Dermis blood vessel endothelial cell (primary cell): Measurements from ENCODE around the gene HLCS. TPM values are rescaled to one million over a fixed set of nuclear protein-coding genes. Genes with fewer than 3 reads are reported as not detected.

Experiments
- DNase-seq: peaks from one replicate; pipeline ENCODE4 v3.0.0; 2010
- total RNA-seq: library from RNA; depleted of rRNA; stranded (reverse); fragments of >200 nt; gene quantifications from 2 replicates; pipeline ENCODE4 v1.2.3, GENCODE V29; 2014

The HLCS gene
- total RNA-seq, 1 donor from 2014 or later: 14.3 TPM

DNA sequence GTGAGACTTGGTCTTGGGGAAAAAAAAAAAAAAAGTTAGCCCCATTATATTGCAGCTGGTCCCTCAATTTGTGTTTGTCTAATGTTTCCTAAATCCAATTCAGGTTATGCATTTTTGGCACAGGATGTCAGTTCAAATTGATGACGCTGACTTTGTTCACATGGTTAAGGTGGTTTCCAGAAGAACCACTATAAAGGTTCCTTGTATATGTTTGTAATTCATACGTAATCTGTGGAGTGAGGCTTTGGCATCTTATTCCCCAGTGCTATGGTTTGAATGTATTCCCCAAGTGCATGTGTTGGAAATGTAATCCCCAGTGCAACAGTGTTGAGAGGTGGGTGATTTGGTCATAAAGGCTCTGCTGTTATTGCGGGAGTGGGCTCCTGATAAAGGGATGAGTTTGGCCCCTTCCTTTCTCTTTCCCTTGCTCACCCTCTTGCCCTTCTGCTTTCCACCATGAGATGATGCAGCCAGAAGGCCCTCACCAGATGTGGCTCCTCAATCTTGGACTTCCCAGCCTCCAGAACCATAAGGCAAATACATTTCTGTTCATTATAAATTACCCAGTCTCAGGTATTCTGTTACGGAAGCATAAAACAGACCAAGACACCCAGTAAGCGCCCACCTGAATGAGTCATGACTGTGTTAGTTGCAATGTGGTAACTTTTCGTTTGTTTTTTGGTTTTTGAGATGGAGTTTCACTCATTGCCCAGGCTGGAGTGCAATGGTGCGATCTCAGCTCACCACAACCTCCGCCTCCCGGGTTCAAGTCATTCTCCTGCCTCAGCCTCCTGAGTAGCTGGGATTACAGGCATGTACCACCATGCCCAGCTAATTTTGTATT, 19.5 kb upstream of the HLCS start:
- no peak for DNase-seq

DNA sequence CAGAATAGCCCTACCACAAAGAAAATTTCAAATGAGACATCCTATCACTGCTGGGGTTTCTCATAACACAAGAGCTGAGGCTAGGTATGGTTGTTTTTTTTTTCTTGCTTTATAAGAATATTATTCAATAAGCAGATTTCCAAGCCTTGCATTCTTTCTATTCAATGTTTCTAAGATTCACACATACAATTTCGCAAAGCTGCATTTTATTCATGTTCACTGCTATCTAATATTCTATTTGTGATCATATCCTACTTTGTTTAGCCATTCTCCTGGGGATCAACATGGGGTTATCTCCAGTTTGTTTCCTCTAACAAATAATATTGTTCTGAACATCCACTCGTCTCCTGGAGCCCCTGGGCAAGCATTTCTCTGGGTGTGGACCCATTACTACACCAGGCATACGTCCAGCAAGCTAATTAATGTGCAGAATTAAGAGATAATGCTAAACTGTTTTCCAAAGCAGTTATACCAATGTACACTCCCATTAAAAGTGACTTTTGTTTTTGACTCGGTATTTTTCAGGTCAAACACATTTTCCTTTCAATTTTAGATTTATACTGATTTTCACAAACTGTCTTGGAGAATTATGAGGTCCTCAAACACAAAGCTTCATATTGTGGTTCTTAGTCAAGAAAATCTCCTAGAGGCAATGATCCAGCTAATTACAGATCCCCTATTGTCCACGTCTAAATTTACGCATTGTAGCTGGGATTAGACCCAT, 15.7 kb upstream of the HLCS start:
- DNase-seq: no peak

DNA sequence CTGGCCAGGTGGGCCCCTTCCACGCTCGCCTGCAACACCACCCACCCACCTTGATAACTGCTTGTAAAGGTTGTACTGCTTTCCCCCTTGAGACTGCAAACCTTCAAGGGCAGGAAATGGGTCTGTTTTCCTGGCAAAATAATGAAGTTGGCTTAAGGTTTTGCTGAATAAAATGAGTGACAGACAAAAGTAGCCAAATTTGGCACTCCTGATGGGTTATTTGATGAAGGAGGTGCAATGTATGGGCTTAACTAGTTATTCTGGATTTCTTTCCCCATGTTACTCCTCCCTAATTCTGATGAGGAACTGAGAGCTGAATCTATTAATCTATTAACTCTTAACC, 14.6 kb upstream of the HLCS start:
- no peak for DNase-seq

DNA sequence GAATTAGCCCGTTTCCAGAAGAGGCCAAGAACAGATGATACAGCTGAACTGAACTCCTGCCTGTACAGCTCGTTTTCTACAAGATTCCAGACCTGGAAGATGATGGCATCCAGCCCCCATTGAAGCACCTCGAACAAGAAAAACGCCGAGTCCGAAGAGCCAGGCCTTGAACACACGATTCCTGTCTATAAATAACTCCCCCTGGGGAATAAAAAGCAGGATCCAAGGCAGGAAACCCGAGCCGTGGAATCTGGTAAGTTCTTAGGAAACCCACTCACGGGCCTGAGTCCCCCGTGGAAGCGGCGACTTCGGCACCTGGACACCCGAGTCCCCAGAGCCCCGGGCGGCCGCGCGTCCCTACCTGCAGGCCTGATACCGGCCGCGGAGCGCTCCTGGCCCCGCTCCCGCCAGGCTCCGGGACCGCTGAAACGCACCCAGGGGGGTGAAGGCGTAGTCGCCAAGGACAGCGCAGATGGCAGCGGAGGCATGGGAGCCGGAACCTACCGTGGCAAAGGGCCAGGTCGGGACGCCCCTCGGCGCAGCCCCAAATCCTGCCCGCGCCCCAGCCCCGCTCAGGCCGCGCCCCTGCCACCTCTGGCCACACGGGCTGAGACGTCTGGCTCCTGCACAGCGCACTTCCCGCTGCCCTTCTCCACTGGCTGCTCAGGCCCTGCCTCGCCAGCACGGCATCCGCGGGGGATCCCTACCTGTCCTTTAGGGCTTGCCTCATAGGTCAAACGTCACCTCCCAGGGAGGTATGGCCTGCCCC, 14.0 kb upstream of the HLCS start:
- DNase-seq: peak; percentile 22

DNA sequence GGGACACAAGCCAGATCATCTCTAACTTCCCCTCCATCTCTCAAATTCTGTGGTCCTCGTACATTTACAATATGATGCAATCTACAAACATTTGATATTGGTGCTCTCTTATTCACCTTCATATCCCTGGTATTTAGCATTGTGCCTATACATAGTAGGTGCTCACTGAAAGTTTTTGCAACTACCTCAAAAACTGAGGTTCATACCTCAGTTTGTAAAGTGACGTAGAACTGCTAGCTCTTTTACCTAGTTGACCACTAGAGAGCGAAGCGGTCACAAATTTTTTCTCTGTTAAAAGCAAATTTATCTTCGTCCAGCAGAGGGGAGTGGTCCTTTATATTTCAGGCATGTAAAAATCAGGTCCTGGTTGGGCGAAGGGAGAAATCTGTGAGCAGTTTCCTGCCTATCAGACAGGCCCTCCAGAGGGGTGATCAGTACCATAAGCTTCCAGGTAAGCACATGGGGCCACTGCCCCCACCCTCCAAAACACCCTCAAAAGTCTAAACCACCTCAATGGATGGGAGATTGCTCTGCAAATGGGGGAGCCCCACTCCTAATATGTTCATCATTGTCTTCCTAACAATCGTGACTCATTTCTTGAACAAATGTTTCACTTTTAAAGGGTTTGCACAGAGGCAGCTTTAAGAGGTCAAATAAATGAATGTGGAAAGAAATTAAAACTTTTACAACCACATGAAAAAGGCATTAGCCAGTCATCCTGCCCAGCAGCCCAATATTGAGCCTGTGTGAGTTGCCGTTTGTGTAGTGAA, 10.6 kb upstream of the HLCS start:
- peak; percentile 89 for DNase-seq

DNA sequence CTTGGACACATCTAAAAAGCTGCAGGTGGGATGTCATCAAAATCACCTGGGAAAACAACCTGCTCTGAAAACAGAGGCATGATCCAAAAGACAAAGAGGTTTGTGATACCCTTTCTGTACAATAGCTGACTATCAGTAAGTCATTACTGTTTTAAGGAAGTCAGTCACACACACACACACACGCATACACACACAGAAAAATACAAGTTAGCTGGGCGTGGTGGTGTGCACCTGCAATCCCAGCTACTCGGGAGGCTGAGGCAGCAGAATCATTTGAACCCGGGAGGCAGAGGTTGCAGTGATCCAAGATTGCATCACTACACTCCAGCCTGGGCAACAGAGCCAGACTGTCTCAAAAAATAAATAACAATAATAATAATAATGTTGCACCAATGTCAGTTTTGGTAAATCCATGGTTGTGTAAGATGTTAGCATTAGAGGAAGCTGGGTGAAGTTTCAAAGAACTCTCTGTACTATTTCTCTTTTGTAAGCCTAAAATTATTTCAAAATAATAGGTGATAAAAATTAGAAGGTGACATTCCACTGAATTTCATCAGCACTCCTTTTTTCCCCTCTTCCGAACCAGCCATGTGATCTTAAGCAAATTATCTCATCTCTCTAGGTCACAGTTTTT, 9.9 kb upstream of the HLCS start:
- DNase-seq: no peak

DNA sequence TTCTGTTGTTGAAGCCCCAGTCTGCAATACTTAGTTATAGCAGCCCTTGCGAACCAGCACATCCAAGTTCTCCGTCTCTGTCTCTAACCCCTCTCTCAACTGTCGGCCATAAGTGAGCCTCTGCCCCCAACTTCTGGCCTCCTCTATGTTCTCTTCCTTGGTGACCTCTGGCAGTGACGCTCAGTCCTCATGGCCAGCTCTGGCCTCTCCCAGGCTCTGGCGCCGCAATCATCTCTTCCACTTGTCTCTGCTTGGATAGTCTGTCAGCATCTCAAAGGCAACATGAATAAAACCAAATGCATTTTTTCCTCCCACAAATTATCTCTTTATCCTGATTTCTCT, 8.4 kb upstream of the HLCS start:
- no peak for DNase-seq

DNA sequence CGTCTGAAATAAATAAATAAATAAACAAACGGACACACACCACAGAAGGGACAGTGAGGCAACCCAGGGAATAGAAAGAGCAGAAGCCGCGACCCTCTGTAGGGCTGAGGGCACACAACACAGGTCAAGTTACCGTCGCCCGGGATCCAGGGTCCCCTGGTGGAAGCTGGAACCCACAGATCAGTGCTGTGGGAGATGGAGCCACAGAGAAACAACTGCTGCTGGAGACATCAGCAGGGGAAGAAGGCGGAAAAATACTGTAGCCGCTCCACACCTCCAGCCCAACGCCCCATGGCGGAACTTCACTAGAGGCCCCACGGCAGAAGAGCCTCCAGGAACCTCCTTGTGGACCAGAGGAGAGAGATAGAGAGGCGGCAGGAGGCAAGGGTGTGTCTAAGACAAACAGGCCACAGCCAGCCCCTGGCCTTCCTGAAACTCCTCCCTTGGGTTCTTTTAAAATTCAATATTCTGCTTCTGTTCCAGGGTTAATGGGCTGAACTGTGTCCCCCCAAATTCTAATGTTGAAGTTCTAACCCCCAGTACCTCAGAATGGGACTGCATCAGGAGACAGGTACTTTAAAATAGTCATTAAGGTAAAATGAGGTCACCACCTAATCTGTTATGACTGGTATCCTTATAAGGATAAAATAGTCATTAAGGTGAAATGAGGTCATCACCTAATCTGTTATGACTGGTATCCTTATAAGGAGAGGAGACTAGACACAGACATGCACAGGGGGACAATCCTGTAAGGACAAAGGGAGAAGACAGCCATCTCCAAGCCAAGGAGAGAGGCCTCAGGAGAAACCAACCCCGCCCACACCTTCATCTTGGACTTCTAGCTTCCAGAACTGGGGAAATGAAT, 7.7 kb upstream of the HLCS start:
- no peak for DNase-seq

DNA sequence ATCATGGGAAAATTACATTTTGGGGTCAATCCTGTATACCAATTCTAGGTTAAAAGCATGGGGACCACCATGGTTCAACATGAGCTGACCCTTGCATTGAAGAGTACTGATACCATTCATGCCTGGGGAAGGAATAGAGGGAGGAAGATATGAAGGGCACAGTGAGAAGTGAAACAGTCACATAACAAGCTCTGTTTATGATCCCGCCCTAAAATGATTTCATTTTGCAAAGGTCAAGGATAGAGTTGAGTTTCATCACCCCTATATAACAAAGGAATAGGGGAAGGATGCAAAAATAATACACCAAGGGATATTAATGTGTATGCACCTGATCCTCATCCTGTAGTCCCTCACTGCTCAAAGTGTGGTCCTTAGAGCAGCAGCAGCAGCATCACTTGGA, 2.5 kb upstream of the HLCS start:
- DNase-seq: no peak

DNA sequence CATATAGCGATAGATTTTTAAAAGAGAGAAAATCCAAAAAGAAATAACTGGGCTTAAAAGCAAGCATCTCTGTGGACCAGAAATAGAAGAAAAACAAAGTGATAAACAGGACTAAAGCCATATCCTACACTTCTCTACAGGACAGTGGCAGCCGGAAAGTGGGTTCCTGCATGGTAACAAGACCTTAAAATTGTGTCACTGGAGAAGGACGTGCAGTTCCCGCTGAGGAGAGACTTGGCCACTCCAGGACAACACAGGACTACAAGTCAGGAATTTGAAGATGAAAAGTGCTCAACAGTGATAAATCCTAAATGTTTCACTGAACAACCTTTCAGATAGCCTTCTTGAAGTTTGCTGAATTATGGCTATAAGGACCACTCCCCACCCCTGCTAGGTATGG, 1.9 kb upstream of the HLCS start:
- no peak for DNase-seq

DNA sequence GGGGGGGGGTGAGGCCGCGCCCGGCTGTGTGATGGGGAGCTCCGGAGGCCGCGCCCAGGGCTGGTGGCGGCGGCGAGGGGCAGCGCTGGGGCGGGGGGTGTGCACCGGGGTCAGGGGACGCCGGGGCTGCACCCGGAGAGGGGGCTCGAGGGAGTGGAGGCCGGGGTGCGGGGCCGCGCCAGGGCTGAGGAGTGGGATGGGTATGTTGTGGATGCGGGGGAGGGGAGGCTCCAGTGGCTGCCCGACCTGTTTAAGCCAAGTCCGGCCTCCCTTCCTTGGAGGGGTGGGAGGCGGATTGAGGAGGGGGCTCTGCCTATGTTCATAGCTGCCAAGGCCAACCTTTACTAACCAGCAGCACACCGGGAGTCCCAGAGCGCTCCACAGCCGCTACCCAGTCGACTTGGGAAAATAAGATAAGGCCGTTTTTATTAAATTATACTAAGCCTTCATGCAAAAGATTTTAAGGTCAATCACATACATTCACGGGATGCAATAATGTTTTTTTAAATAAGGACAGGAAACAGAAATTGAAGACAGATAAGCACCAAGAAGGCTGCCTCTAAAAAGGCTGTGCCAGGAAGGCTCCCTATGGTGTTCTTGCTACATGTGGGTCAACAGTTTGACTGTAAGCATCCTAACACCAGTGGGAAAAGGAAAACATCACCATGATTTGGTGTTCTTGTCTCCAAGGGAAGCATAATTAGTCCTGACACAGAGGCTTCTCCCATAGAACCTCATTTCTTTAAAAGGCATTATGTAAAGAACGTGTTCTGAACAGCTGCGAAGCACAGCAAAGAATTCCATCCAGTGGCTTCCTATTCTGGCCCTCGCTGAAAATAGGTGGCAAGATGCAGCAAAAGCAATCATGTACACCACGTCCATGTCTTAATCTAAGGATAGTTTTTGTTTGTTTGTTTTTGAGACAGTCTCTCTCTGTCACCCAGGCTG, 626 bp upstream of the HLCS start:
- peak; percentile 64 for DNase-seq

DNA sequence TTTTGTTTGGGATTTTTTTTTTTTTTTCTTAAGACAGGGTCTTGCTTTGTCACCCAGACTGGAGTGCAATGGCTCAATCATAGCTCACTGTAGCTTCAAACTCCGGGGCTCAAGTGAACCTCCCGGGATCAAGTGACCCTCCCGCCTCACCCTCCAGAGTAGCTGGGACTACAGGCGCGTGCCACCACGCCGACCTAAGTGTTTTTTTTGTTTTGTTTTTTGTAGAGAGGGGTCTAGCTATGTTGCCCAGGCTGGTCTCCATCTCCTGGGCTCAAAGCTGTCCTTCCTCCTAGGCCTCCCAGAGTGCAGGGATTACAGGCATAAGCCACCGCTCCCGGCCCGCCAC, 776 bp downstream of the HLCS start:
- no peak for DNase-seq

DNA sequence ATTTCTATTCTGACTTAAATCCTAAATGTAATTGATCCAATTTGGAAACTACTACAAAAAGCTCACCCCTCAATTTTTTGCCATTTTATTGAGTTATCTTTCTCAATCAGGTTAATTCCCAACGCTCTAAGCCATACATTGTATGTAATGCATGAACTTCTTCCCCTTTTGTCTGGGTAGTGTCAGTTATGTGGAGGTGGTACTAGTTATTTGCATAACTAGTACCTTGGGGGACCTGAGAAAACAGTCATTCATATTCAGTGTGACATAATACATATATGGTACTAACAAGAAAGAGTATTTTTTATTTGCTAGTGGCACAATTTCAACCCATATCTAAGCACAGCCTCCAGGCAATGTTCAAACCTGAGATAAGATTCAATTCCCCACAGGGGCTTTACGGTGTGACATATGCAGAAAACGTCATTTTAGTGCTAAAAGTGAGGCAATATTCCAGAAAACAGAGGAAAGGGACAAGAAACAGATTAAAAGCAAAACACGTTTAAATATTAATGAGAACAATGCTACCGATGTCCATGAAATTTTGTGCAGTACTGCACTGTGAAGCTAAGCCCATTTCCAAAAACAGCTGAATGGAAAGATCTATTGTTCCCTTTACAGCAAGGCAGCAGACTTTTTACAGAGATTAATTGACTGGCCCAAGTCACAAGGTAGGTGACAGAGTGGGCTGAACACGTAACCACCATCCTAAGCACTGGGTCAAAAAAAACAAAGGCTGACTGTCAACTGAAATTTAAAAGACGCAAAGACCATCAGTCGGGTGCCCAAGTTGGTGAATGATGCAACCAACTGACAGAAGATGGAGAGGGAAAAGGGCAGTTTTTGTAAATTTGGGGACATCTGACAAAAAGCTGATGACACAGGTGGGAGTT, 1.4 kb downstream of the HLCS start:
- DNase-seq: no peak

DNA sequence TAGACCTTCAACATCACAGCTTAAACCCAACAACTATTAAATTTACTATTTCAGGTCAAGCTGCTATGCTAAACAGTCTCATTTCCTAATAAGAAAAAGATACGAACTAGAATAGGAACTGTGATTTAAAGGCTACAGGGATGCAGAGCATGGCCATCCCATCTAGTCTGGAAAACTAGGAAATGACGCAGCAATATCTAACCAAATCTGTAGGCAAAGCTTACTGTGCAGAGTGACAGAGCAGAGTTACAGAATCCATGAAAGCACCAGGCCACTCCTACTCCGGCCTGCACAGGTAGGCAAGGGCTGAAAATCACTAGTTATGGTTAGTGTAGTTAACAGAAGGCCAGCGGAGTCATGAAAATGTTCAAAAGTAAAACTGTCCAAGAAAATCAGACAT, 2.1 kb downstream of the HLCS start:
- no peak for DNase-seq

DNA sequence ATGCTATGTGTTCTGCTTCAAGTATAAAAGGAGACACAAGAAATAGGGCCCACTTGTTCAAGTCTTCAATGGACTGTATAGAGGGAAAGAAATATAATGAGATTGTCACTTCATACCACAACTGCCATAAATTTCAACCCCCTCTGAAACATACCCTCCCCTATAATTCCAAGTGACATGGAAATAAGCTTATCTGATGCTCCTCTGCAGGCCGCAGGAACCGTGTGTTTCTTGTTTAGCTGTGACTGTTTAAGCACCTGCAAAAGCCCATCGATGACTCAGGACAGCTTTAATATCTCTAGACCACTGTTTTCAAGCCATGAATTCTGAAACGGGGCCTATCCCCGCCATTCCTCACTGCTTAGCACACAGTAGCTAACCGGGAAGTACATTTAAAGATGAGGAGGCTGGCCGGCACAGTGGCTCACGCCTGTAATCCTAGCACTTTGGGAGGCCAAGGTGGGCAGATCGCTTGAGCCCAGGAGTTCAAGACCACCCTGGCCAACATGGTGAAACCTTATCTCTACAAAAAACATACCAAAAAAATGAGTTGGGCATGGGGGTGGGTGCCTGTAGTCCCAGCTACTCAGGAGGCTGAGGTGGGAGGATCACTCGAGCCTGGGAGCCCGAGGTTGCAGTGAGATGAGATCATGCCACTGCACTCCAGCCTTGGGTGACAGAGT, 4.2 kb downstream of the HLCS start:
- no peak for DNase-seq

DNA sequence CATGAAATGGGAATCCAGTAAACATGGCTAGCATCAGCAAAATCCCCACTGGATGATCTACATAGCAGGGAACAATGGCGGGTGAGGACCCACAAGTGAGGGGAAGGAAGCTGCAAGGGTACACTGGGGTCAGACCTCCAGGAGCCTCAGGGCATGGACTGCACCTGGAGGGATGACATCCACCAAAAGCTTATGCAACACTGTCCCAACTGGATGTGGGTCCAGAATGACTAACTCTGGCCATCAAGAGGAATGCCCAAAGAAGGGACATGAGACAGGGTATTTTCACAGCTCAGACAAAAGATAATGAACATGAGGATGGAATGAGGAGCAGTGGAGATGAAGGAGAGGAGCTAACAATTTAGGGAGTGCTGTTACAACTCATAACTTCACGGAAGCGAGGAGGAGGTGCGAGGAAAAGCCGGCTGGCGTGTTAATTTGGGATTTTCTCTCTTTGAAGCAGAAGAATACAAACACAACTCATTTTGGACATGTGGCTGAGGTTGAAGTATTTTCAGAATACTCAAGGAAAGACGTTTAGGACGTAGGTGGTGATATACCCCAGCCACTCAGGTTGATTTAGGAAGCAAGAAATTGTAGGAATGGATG, 5.7 kb downstream of the HLCS start:
- no peak for DNase-seq

DNA sequence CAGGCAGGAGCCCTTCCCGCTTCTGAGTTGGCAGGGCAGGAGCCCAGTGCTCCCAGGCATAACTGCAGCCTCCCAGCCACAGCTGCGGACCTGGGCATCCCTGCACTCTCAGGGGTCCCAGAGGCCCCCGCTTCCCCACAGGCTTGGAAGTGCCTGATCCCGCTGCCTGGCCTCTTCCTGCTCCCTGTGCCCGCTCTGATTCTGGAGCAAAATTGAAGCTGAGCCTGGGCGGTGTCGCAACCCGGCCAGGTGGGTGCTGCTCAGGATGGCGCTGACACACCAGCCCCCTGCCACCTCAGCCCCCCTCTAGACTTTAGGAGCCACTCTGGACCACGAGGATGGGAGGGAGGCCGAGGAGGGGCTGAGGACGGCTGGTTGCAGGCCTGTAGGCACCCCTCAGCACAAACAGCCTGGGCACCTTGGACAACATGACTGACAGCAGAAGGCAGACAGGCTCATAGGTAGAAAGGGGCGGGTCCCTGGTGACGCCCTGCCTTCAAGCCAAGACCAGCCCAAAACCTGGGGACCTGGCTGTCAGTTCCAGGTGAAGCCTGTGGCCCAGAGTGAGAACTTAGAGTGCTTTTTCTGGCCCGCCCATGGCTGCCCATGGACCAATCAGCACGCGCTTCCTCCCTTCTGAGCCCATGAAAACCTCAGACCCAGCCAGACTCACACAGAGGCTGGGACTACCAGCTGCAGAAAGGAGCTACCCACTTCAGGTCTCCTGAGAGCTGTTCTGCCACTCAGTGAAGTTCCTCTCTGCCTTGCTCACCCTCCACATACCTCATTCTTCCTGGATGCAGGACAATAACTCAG, 7.2 kb downstream of the HLCS start:
- DNase-seq: no peak
